WTC11 (cell line): ENCODE results near the gene KCNJ16. TPM values are rescaled to one million over a fixed set of nuclear protein-coding genes. Genes with fewer than 3 reads are reported as not detected.

Experiments
- ATAC-seq: fragments of 200-7000 bp; cut with Tn5 transposase; 2 replicates; pipeline ENCODE4 v1.10.0; 2021; ENCODE audit warnings: mild to moderate bottlenecking, moderate library complexity
- CTCF ChIA-PET: fragments of 300-600 bp; sonication (Branson Sonifier 250); formaldehyde crosslinking; loops from one replicate; lab custom pipeline; 2021; ENCODE audit warnings: antibody characterized with exemption; lab: Charles Lee
- POLR2A ChIA-PET: fragments of 350-600 bp; sonication (Branson Sonifier 250); formaldehyde crosslinking; loops from one replicate; lab custom pipeline; 2021; ENCODE audit warnings: antibody characterized with exemption; lab: Charles Lee
- DNase-seq: peaks from one replicate; pipeline ENCODE4 v3.0.0; 2021; ENCODE audit warnings: low spot score
- H3K27ac Mint-ChIP-seq: 2 replicates; pipeline ENCODE4 v1.8.0; 2021; ENCODE audit warnings: mixed read lengths
- H3K27me3 Mint-ChIP-seq: 2 replicates; pipeline ENCODE4 v1.8.0; 2021; ENCODE audit warnings: low read depth, mild to moderate bottlenecking, moderate library complexity, mixed read lengths
- H3K36me3 Mint-ChIP-seq: 2 replicates; pipeline ENCODE4 v1.8.0; 2021; ENCODE audit warnings: mixed read lengths
- H3K4me1 Mint-ChIP-seq: 2 replicates; pipeline ENCODE4 v1.8.0; 2022; ENCODE audit warnings: mixed read lengths
- H3K4me3 Mint-ChIP-seq: 2 replicates; pipeline ENCODE4 v1.8.0; 2021; ENCODE audit warnings: mild to moderate bottlenecking, moderate library complexity, mixed read lengths
- H3K9me3 Mint-ChIP-seq: 2 replicates; pipeline ENCODE4 v1.8.0; 2021; ENCODE audit warnings: mixed read lengths
- ETV6 ChIP-seq: sonication (generic); formaldehyde crosslinking; IDR thresholded peaks from 2 replicates; pipeline ENCODE4 v1.8.1; 2022; ENCODE audit warnings: mild to moderate bottlenecking, missing genetic modification reagents
- FOXK1 ChIP-seq: sonication (generic); formaldehyde crosslinking; IDR thresholded peaks from 2 replicates; pipeline ENCODE4 v1.8.0; 2022; ENCODE audit warnings: mild to moderate bottlenecking, moderate library complexity, missing genetic modification reagents
- JAZF1 ChIP-seq: fragments of 250-450 bp; sonication (Bioruptor Pico); IDR thresholded peaks from 2 replicates; pipeline ENCODE4 v1.9.0; 2021; ENCODE audit warnings: moderate library complexity, mild to moderate bottlenecking, inconsistent platforms
- NFYB ChIP-seq: sonication (generic); formaldehyde crosslinking; conservative IDR thresholded peaks from 2 replicates; pipeline ENCODE4 v1.8.0; 2022; ENCODE audit warnings: low read depth, missing genetic modification reagents
- NR1H2 ChIP-seq: sonication (generic); formaldehyde crosslinking; IDR thresholded peaks from 2 replicates; pipeline ENCODE4 v1.9.0; 2021; ENCODE audit warnings: mild to moderate bottlenecking, moderate library complexity, missing genetic modification reagents
- NR2C2 ChIP-seq: sonication (generic); formaldehyde crosslinking; IDR thresholded peaks from 2 replicates; pipeline ENCODE4 v1.8.0; 2022; ENCODE audit warnings: mild to moderate bottlenecking, missing genetic modification reagents
- SOX15 ChIP-seq: fragments of 250-450 bp; sonication (Bioruptor Pico); IDR thresholded peaks from 2 replicates; pipeline ENCODE4 v1.9.0; 2021; ENCODE audit warnings: mild to moderate bottlenecking
- SP1 ChIP-seq: sonication (generic); formaldehyde crosslinking; conservative IDR thresholded peaks from 2 replicates; pipeline ENCODE4 v1.8.1; 2022; ENCODE audit warnings: missing genetic modification reagents
- TEAD4 ChIP-seq: sonication (generic); formaldehyde crosslinking; IDR thresholded peaks from 2 replicates; pipeline ENCODE4 v1.8.0; 2022; ENCODE audit warnings: mild to moderate bottlenecking, missing genetic modification reagents
- TP53 ChIP-seq: sonication (generic); formaldehyde crosslinking; IDR thresholded peaks from 2 replicates; pipeline ENCODE4 v1.8.1; 2023; ENCODE audit warnings: mild to moderate bottlenecking, missing genetic modification reagents
- ZNF138 ChIP-seq: sonication (generic); formaldehyde crosslinking; conservative IDR thresholded peaks from 2 replicates; pipeline ENCODE4 v1.8.1; 2022; ENCODE audit warnings: mild to moderate bottlenecking, moderate library complexity, missing genetic modification reagents
- ZNF232 ChIP-seq: sonication (generic); formaldehyde crosslinking; IDR thresholded peaks from 2 replicates; pipeline ENCODE4 v1.8.0; 2022; ENCODE audit warnings: mild to moderate bottlenecking, missing genetic modification reagents
- ZNF396 ChIP-seq: fragments of 250-450 bp; sonication (Bioruptor Pico); IDR thresholded peaks from 2 replicates; pipeline ENCODE4 v1.8.0; 2021; ENCODE audit warnings: mild to moderate bottlenecking, moderate library complexity, borderline replicate concordance
- total RNA-seq: library from RNA; stranded (reverse); gene quantifications from 3 replicates; pipeline ENCODE4 v1.2.3, GENCODE V29; 2021
- TF ChIP-seq, protein P1 (sequence below): fragments of 250-450 bp; sonication (Bioruptor Pico); IDR thresholded peaks from 2 replicates; pipeline ENCODE4 v1.9.0; 2021; ENCODE audit warnings: mild to moderate bottlenecking, borderline replicate concordance
- TF ChIP-seq, protein P2 (sequence below): sonication (generic); formaldehyde crosslinking; IDR thresholded peaks from 2 replicates; pipeline ENCODE4 v1.8.1; 2023; ENCODE audit warnings: mild to moderate bottlenecking, missing genetic modification reagents, moderate library complexity
- TF ChIP-seq, protein P3 (sequence below): sonication (generic); formaldehyde crosslinking; IDR thresholded peaks from 2 replicates; pipeline ENCODE4 v1.8.0; 2023; ENCODE audit warnings: mild to moderate bottlenecking, missing genetic modification reagents
- TF ChIP-seq, protein P4 (sequence below): fragments of 250-450 bp; sonication (Bioruptor Pico); conservative IDR thresholded peaks from 2 replicates; pipeline ENCODE4 v1.9.0; 2021; ENCODE audit warnings: mild to moderate bottlenecking
- TF ChIP-seq, protein P5 (sequence below): sonication (generic); formaldehyde crosslinking; IDR thresholded peaks from 2 replicates; pipeline ENCODE4 v1.8.1; 2022; ENCODE audit warnings: mild to moderate bottlenecking, moderate library complexity, missing genetic modification reagents
- TF ChIP-seq, protein P6 (sequence below): sonication (generic); formaldehyde crosslinking; IDR thresholded peaks from 2 replicates; pipeline ENCODE4 v1.8.1; 2023; ENCODE audit warnings: mild to moderate bottlenecking, missing genetic modification reagents, borderline replicate concordance

The KCNJ16 gene
- total RNA-seq, 1 experiment from 2014 or later = not detected

DNA sequence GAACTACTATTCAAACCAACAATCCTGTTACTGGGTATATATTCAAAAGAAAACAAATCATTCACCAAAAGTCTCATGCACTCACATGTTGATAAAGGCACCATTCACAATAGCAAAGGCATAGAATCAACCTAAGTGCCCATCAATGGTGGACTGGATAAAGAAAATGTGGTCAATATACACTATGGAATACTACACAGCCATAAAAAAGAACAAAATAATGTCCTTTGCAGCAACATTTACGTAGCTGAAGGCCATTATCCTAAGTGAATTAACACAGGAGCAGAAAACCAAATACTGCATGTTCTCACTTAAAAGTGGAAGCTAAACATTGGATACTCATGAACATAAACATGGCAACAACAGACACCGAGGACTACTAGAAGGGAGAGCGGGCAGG is 41.9 kb downstream of the KCNJ16 start (continued):
- TF ChIP-seq, protein P1, sequence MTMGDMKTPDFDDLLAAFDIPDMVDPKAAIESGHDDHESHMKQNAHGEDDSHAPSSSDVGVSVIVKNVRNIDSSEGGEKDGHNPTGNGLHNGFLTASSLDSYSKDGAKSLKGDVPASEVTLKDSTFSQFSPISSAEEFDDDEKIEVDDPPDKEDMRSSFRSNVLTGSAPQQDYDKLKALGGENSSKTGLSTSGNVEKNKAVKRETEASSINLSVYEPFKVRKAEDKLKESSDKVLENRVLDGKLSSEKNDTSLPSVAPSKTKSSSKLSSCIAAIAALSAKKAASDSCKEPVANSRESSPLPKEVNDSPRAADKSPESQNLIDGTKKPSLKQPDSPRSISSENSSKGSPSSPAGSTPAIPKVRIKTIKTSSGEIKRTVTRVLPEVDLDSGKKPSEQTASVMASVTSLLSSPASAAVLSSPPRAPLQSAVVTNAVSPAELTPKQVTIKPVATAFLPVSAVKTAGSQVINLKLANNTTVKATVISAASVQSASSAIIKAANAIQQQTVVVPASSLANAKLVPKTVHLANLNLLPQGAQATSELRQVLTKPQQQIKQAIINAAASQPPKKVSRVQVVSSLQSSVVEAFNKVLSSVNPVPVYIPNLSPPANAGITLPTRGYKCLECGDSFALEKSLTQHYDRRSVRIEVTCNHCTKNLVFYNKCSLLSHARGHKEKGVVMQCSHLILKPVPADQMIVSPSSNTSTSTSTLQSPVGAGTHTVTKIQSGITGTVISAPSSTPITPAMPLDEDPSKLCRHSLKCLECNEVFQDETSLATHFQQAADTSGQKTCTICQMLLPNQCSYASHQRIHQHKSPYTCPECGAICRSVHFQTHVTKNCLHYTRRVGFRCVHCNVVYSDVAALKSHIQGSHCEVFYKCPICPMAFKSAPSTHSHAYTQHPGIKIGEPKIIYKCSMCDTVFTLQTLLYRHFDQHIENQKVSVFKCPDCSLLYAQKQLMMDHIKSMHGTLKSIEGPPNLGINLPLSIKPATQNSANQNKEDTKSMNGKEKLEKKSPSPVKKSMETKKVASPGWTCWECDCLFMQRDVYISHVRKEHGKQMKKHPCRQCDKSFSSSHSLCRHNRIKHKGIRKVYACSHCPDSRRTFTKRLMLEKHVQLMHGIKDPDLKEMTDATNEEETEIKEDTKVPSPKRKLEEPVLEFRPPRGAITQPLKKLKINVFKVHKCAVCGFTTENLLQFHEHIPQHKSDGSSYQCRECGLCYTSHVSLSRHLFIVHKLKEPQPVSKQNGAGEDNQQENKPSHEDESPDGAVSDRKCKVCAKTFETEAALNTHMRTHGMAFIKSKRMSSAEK (CRISPR knock-in tag) = no peak
- TF ChIP-seq, protein P2, sequence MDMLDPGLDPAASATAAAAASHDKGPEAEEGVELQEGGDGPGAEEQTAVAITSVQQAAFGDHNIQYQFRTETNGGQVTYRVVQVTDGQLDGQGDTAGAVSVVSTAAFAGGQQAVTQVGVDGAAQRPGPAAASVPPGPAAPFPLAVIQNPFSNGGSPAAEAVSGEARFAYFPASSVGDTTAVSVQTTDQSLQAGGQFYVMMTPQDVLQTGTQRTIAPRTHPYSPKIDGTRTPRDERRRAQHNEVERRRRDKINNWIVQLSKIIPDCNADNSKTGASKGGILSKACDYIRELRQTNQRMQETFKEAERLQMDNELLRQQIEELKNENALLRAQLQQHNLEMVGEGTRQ = no peak
- no peak for TF ChIP-seq NFYB (CRISPR knock-in tag)

DNA sequence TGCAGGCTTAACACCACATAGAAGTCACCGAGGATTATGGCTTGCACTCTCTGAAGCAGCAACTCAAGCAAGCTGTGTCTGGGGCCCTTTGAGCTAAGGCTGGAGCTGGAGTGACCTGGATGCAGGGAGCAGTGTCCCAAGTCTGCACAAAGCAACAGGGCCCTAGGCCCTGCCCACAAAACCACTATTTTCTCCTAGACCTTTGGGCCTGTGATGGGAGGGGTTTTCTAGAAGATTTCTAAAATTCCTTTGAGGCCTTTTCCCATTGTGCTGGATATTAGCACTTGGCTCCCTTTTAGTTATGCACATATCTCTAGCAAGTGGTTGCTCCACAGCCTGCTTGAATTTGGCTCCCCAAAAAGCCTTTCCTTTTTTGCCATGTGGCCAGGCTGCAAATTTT is 44.5 kb downstream of the KCNJ16 start:
- Mint-ChIP-seq H3K4me3 (no peak overlapping the region), H3K36me3 (peaks cover 16% of the 10 kb centered on the region; the same call in 1 of the 2 replicates), H3K27ac (no peak overlapping the region), H3K4me1 (peaks cover 9% of the 10 kb centered on the region), H3K9me3 (peaks cover 39% of the 10 kb centered on the region), H3K27me3 (no peaks in the 10 kb centered on the region)
- DNase-seq (no peak), ATAC-seq (peak; percentile 84)
- POLR2A ChIA-PET = interaction anchor here (0.5 kb wide), 1 partner anchor 908 kb away, joined by 3 read pairs; no protein-coding TSS in a partner anchor
- CTCF ChIA-PET = no interaction called here
- no peak for TF ChIP-seq FOXK1 (CRISPR knock-in tag)
- TF ChIP-seq ZNF138 (CRISPR knock-in tag) = no peak
- TF ChIP-seq ZNF396 (CRISPR knock-in tag) = no peak
- TF ChIP-seq SOX15 (CRISPR knock-in tag) = no peak
- no peak for TF ChIP-seq SP1 (CRISPR knock-in tag)
- TF ChIP-seq JAZF1 = no peak
- TF ChIP-seq, protein P3, sequence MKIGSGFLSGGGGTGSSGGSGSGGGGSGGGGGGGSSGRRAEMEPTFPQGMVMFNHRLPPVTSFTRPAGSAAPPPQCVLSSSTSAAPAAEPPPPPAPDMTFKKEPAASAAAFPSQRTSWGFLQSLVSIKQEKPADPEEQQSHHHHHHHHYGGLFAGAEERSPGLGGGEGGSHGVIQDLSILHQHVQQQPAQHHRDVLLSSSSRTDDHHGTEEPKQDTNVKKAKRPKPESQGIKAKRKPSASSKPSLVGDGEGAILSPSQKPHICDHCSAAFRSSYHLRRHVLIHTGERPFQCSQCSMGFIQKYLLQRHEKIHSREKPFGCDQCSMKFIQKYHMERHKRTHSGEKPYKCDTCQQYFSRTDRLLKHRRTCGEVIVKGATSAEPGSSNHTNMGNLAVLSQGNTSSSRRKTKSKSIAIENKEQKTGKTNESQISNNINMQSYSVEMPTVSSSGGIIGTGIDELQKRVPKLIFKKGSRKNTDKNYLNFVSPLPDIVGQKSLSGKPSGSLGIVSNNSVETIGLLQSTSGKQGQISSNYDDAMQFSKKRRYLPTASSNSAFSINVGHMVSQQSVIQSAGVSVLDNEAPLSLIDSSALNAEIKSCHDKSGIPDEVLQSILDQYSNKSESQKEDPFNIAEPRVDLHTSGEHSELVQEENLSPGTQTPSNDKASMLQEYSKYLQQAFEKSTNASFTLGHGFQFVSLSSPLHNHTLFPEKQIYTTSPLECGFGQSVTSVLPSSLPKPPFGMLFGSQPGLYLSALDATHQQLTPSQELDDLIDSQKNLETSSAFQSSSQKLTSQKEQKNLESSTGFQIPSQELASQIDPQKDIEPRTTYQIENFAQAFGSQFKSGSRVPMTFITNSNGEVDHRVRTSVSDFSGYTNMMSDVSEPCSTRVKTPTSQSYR (CRISPR knock-in tag) = no peak
- no peak for TF ChIP-seq NR2C2 (CRISPR knock-in tag)
- TF ChIP-seq TP53 (CRISPR knock-in tag) = no peak
- TF ChIP-seq, protein P4, sequence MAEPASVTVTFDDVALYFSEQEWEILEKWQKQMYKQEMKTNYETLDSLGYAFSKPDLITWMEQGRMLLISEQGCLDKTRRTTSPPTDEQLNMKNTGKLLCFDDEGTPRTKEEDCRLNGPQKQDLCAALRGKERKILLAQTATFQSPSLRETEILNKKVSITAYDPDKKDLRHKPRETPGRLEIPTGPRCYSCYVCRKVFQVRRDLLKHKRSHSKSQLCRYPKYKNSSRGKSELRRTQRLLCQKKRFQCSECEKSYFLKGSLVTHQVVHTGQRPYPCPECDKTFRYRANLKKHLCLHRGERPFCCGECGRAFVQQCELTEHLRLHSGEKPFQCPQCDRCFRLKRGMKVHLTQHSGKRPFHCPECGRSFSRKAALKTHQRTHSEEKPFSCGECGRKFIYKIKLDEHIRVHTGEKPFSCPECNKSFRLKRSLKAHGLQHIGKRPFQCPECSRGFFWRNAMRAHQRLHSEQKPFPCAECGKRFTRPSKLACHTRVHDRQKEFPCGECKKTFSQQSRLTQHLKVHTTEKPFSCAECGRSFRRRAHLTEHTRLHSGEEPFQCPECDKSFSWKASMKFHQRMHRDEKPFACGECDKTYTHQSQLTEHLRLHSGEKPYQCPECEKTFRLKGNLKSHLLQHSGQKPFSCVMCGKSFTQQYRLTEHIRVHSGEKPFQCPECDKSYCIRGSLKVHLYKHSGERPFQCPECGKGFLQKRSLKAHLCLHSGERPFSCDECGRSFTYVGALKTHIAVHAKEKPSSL (CRISPR knock-in tag) = no peak
- no peak for TF ChIP-seq NR1H2
- TF ChIP-seq ETV6 = no peak
- TF ChIP-seq TEAD4 = no peak
- TF ChIP-seq, protein P5, sequence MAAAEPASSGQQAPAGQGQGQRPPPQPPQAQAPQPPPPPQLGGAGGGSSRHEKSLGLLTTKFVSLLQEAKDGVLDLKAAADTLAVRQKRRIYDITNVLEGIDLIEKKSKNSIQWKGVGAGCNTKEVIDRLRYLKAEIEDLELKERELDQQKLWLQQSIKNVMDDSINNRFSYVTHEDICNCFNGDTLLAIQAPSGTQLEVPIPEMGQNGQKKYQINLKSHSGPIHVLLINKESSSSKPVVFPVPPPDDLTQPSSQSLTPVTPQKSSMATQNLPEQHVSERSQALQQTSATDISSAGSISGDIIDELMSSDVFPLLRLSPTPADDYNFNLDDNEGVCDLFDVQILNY = no peak
- TF ChIP-seq, protein P6, sequence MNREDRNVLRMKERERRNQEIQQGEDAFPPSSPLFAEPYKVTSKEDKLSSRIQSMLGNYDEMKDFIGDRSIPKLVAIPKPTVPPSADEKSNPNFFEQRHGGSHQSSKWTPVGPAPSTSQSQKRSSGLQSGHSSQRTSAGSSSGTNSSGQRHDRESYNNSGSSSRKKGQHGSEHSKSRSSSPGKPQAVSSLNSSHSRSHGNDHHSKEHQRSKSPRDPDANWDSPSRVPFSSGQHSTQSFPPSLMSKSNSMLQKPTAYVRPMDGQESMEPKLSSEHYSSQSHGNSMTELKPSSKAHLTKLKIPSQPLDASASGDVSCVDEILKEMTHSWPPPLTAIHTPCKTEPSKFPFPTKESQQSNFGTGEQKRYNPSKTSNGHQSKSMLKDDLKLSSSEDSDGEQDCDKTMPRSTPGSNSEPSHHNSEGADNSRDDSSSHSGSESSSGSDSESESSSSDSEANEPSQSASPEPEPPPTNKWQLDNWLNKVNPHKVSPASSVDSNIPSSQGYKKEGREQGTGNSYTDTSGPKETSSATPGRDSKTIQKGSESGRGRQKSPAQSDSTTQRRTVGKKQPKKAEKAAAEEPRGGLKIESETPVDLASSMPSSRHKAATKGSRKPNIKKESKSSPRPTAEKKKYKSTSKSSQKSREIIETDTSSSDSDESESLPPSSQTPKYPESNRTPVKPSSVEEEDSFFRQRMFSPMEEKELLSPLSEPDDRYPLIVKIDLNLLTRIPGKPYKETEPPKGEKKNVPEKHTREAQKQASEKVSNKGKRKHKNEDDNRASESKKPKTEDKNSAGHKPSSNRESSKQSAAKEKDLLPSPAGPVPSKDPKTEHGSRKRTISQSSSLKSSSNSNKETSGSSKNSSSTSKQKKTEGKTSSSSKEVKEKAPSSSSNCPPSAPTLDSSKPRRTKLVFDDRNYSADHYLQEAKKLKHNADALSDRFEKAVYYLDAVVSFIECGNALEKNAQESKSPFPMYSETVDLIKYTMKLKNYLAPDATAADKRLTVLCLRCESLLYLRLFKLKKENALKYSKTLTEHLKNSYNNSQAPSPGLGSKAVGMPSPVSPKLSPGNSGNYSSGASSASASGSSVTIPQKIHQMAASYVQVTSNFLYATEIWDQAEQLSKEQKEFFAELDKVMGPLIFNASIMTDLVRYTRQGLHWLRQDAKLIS (CRISPR knock-in tag) = no peak
- no peak for TF ChIP-seq ZNF232 (CRISPR knock-in tag)
